SK-N-SH (cell line): ENCODE data around the gene SV2C. TPM values are rescaled to one million over a fixed set of nuclear protein-coding genes. Genes with fewer than 3 reads are reported as not detected.

Experiments
- CTCF ChIA-PET: fragments of 300-600, 350-600 bp; formaldehyde crosslinking; extraction: SDS; loops from one replicate; lab custom pipeline; 2021; lab: Yijun Ruan, JAX
- POLR2A ChIA-PET: fragments of 350-600 bp; sonication (Branson Sonifier 250); formaldehyde crosslinking; extraction: SDS; loops from one replicate; lab custom pipeline; 2020; ENCODE audit warnings: antibody characterized with exemption, inconsistent platforms; lab: Yijun Ruan, JAX
- DNase-seq: peaks from one replicate; pipeline ENCODE4 v3.0.0; 2012
- H2AFZ ChIP-seq: fragments of 200-600 bp; sonication (generic); 2 replicates; pipeline ENCODE4 v1.8.1; 2016; ENCODE audit warnings: antibody characterized with exemption, mild to moderate bottlenecking, low read depth
- H3F3A ChIP-seq: fragments of 200-600 bp; sonication (generic); replicated peaks from 2 replicates; pipeline ENCODE3; 2016; ENCODE audit warnings: antibody characterized with exemption, mild to moderate bottlenecking; ENCODE audit not compliant: insufficient read depth
- H3K27ac ChIP-seq, 2 experiments: fragments of 200-500 bp in 1 of 2; fragments of 200-600 bp in 1 of 2; sonication (Bioruptor generic) in 1 of 2; sonication (generic), shearing (Covaris generic) in 1 of 2; 2 replicates each; pipeline versions ENCODE4 v1.5.1 to v1.6.1; 2014 to 2016; ENCODE audit warnings: low read depth in 2 of 2, inconsistent platforms in 1 of 2, low read length in 1 of 2, mild to moderate bottlenecking in 1 of 2, mixed read lengths in 1 of 2
- H3K27me3 ChIP-seq: fragments of 200-600 bp; sonication (generic), shearing (Covaris generic); 2 replicates; pipeline ENCODE4 v1.6.1; 2016; ENCODE audit warnings: mixed run types; ENCODE audit not compliant: insufficient read depth
- H3K36me3 ChIP-seq, 2 experiments: fragments of 200-500 bp in 1 of 2; fragments of 200-600 bp in 1 of 2; sonication (Bioruptor generic) in 1 of 2; sonication (generic) in 1 of 2; replicated peaks in 1 of 2; 2 replicates each; pipeline versions ENCODE3 to v1.5.1; 2014 to 2016; ENCODE audit warnings: low read length in 1 of 2, mild to moderate bottlenecking in 1 of 2; ENCODE audit not compliant: insufficient read depth in 2 of 2, control insufficient read depth in 1 of 2
- H3K4me1 ChIP-seq, 2 experiments: fragments of 200-500 bp in 1 of 2; fragments of 200-600 bp in 1 of 2; sonication (Bioruptor generic) in 1 of 2; sonication (generic), shearing (Covaris generic) in 1 of 2; 2 replicates each; pipeline versions ENCODE4 v1.5.1 to v1.6.1; 2014 to 2016; ENCODE audit warnings: low read depth in 1 of 2, low read length in 1 of 2, mixed run types in 1 of 2; ENCODE audit not compliant: insufficient read depth in 2 of 2, control insufficient read depth in 1 of 2
- H3K4me2 ChIP-seq: fragments of 200-600 bp; sonication (generic), shearing (Covaris generic); 2 replicates; pipeline ENCODE4 v1.6.1; 2017; ENCODE audit warnings: mixed run types
- H3K4me3 ChIP-seq, 2 experiments: fragments of 200-500 bp in 1 of 2; fragments of 200-600 bp in 1 of 2; sonication (Bioruptor generic) in 1 of 2; sonication (generic), shearing (Covaris generic) in 1 of 2; 2 replicates each; pipeline versions ENCODE4 v1.5.1 to v1.8.1; 2014 to 2016; ENCODE audit warnings: low read depth in 2 of 2, inconsistent platforms in 1 of 2, low read length in 1 of 2, mild to moderate bottlenecking in 1 of 2, mixed read lengths in 1 of 2, moderate library complexity in 1 of 2
- H3K79me2 ChIP-seq: fragments of 200-600 bp; sonication (generic); 2 replicates; pipeline ENCODE4 v1.8.1; 2017; ENCODE audit warnings: mild to moderate bottlenecking; ENCODE audit not compliant: insufficient read depth
- H3K9ac ChIP-seq: fragments of 200-600 bp; sonication (generic); 2 replicates; pipeline ENCODE4 v1.6.1; 2017; ENCODE audit warnings: mixed run types
- H3K9me2 ChIP-seq: fragments of 200-600 bp; sonication (generic); 2 replicates; pipeline ENCODE4 v1.6.1; 2017; ENCODE audit warnings: mixed run types
- H3K9me3 ChIP-seq: fragments of 200-600 bp; sonication (generic); 2 replicates; pipeline ENCODE4 v1.6.1; 2017; ENCODE audit warnings: mixed run types, mild to moderate bottlenecking, moderate library complexity
- H4K20me1 ChIP-seq: fragments of 200-600 bp; sonication (generic); 2 replicates; pipeline ENCODE4 v1.6.1; 2017; ENCODE audit warnings: mild to moderate bottlenecking, mixed run types; ENCODE audit not compliant: insufficient read depth
- CHD2 ChIP-seq: fragments of 150-350 bp; IDR thresholded peaks from 2 replicates; pipeline ENCODE4 v1.6.1; 2018; ENCODE audit warnings: low read length; ENCODE audit not compliant: partially characterized antibody
- ELF1 ChIP-seq: IDR thresholded peaks from 2 replicates; pipeline ENCODE4 v1.4.0; 2012
- EP300 ChIP-seq, 2 experiments: IDR thresholded peaks; 2 replicates each; pipeline versions ENCODE4 v1.4.0 to v1.6.1; 2012; ENCODE audit warnings: borderline replicate concordance in 1 of 2, low read depth in 1 of 2, low read length in 1 of 2
- EZH2phosphoT487 ChIP-seq: fragments of 200-600 bp; sonication (generic); IDR thresholded peaks from 2 replicates; pipeline ENCODE4 v1.6.1; 2017; ENCODE audit warnings: low read depth, mixed run types, mild to moderate bottlenecking, antibody characterized with exemption, moderate library complexity, borderline replicate concordance
- FOXJ3 ChIP-seq: sonication (generic); formaldehyde crosslinking; IDR thresholded peaks from 2 replicates; pipeline ENCODE4 v1.5.1; 2020; ENCODE audit warnings: mild to moderate bottlenecking, missing genetic modification reagents
- MEF2A ChIP-seq: IDR thresholded peaks from 2 replicates; pipeline ENCODE4 v1.4.0; 2012; ENCODE audit warnings: low read depth, borderline replicate concordance
- MXI1 ChIP-seq: IDR thresholded peaks from 2 replicates; pipeline ENCODE4 v1.6.1; 2012; ENCODE audit warnings: mild to moderate bottlenecking, low read depth, low read length, improper control_type of control experiment
- NFIC ChIP-seq: IDR thresholded peaks from 2 replicates; pipeline ENCODE4 v1.4.0; 2012; ENCODE audit warnings: borderline replicate concordance
- NRF1 ChIP-seq: IDR thresholded peaks from 2 replicates; pipeline ENCODE4 v1.6.1; 2012; ENCODE audit warnings: low read depth, mild to moderate bottlenecking, low read length
- RAD21 ChIP-seq: IDR thresholded peaks from 2 replicates; pipeline ENCODE4 v1.6.1; 2012; ENCODE audit warnings: mild to moderate bottlenecking, low read length
- RFX5 ChIP-seq: IDR thresholded peaks from 2 replicates; pipeline ENCODE4 v1.6.1; 2012; ENCODE audit warnings: mild to moderate bottlenecking, improper control_type of control experiment, low read length
- SMC3 ChIP-seq: IDR thresholded peaks from 2 replicates; pipeline ENCODE4 v1.6.1; 2012; ENCODE audit warnings: low read depth, low read length, improper control_type of control experiment
- TAF1 ChIP-seq: IDR thresholded peaks from 2 replicates; pipeline ENCODE4 v1.6.1; 2012; ENCODE audit warnings: low read depth, mild to moderate bottlenecking, low read length, moderate library complexity, borderline replicate concordance
- WGBS: methylation state at CpG from one replicate; pipeline ENCODE4 v1.1.6; 2017; ENCODE audit warnings: low lambda C conversion rate; 5-methylcytosine and 5-hydroxymethylcytosine counted together
- polyA plus RNA-seq, 3 experiments: library from polyadenylated mRNA; depleted of rRNA; stranded (reverse); fragments of >200 nt; gene quantifications; 2 replicates each; pipeline ENCODE4 v1.2.3, GENCODE V29; 2012
- TF ChIP-seq, protein P1 (sequence below): IDR thresholded peaks from 2 replicates; pipeline ENCODE4 v1.6.1; 2012; ENCODE audit warnings: mild to moderate bottlenecking, low read depth, low read length, moderate library complexity
- TF ChIP-seq, protein P2 (sequence below): fragments of 200-600 bp; sonication (generic); IDR thresholded peaks from 2 replicates; pipeline ENCODE4 v1.6.1; 2017; ENCODE audit warnings: antibody characterized with exemption, mild to moderate bottlenecking, moderate library complexity
- TF ChIP-seq, protein P3 (sequence below): IDR thresholded peaks from 2 replicates; pipeline ENCODE4; 2012
- TF ChIP-seq, protein P4 (sequence below): fragments of 150-350 bp; IDR thresholded peaks from 2 replicates; pipeline ENCODE4 v1.6.1; 2017; ENCODE audit warnings: antibody characterized with exemption, low read length, low read depth, borderline replicate concordance
- TF ChIP-seq, protein P5 (sequence below): IDR thresholded peaks from 2 replicates; pipeline ENCODE4 v1.4.0; 2012; ENCODE audit warnings: low read depth, borderline replicate concordance
- TF ChIP-seq, protein P6 (sequence below): fragments of 150-350 bp; IDR thresholded peaks from 2 replicates; pipeline ENCODE4 v1.6.1; 2016; ENCODE audit warnings: mild to moderate bottlenecking, low read depth, low read length
- TF ChIP-seq, protein P7 (sequence below): IDR thresholded peaks from 2 replicates; pipeline ENCODE4 v1.4.0; 2012; ENCODE audit warnings: low read depth

The SV2C gene
- polyA plus RNA-seq, 1 of the 3 experiments (the other 2 are of a cell fraction), result 0.05 TPM

DNA sequence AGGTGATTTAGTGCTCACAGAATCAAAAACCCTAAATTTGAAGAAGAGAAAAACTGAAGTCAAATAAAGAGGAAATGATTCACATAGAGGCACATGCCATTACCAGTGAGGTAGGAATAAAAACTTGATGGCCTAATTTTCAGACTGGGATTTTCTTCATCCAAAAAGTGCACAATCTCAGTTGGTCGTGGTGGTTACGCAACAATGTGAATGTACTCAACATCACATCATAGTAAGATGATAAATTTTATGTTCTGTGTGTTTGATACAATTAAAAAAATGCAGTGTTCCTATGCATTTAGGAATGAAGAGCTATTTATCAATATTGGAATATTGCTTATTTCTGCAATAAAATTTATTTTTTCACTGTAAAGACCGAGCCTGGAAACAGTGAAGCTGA lies 60.7 kb downstream of the SV2C start:
- Histone ChIP-seq H3K27me3 (no peaks in the 10 kb centered on the region), H3K4me3 (no peak overlapping the region), H3K27ac (no peak overlapping the region), H3K4me1 (peaks cover 0 to 19% of the 10 kb centered on the region in 2 experiments; a peak in 2 of 4 replicates)
- TF ChIP-seq, protein P1, sequence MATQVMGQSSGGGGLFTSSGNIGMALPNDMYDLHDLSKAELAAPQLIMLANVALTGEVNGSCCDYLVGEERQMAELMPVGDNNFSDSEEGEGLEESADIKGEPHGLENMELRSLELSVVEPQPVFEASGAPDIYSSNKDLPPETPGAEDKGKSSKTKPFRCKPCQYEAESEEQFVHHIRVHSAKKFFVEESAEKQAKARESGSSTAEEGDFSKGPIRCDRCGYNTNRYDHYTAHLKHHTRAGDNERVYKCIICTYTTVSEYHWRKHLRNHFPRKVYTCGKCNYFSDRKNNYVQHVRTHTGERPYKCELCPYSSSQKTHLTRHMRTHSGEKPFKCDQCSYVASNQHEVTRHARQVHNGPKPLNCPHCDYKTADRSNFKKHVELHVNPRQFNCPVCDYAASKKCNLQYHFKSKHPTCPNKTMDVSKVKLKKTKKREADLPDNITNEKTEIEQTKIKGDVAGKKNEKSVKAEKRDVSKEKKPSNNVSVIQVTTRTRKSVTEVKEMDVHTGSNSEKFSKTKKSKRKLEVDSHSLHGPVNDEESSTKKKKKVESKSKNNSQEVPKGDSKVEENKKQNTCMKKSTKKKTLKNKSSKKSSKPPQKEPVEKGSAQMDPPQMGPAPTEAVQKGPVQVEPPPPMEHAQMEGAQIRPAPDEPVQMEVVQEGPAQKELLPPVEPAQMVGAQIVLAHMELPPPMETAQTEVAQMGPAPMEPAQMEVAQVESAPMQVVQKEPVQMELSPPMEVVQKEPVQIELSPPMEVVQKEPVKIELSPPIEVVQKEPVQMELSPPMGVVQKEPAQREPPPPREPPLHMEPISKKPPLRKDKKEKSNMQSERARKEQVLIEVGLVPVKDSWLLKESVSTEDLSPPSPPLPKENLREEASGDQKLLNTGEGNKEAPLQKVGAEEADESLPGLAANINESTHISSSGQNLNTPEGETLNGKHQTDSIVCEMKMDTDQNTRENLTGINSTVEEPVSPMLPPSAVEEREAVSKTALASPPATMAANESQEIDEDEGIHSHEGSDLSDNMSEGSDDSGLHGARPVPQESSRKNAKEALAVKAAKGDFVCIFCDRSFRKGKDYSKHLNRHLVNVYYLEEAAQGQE, result no peak
- no peak for TF ChIP-seq NFIC
- TF ChIP-seq FOXJ3, result no peak
- TF ChIP-seq EZH2phosphoT487, result no peak
- TF ChIP-seq, protein P2, sequence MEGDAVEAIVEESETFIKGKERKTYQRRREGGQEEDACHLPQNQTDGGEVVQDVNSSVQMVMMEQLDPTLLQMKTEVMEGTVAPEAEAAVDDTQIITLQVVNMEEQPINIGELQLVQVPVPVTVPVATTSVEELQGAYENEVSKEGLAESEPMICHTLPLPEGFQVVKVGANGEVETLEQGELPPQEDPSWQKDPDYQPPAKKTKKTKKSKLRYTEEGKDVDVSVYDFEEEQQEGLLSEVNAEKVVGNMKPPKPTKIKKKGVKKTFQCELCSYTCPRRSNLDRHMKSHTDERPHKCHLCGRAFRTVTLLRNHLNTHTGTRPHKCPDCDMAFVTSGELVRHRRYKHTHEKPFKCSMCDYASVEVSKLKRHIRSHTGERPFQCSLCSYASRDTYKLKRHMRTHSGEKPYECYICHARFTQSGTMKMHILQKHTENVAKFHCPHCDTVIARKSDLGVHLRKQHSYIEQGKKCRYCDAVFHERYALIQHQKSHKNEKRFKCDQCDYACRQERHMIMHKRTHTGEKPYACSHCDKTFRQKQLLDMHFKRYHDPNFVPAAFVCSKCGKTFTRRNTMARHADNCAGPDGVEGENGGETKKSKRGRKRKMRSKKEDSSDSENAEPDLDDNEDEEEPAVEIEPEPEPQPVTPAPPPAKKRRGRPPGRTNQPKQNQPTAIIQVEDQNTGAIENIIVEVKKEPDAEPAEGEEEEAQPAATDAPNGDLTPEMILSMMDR, result no peak
- no peak for TF ChIP-seq TAF1
- TF ChIP-seq MXI1, result no peak
- no peak for TF ChIP-seq NRF1
- TF ChIP-seq ELF1, result no peak
- TF ChIP-seq SMC3, result no peak
- TF ChIP-seq RAD21, result no peak
- no peak for TF ChIP-seq RFX5
- no peak for TF ChIP-seq CHD2
- TF ChIP-seq, protein P3, sequence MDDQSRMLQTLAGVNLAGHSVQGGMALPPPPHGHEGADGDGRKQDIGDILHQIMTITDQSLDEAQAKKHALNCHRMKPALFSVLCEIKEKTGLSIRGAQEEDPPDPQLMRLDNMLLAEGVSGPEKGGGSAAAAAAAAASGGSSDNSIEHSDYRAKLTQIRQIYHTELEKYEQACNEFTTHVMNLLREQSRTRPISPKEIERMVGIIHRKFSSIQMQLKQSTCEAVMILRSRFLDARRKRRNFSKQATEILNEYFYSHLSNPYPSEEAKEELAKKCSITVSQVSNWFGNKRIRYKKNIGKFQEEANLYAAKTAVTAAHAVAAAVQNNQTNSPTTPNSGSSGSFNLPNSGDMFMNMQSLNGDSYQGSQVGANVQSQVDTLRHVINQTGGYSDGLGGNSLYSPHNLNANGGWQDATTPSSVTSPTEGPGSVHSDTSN, result no peak
- TF ChIP-seq, protein P4, sequence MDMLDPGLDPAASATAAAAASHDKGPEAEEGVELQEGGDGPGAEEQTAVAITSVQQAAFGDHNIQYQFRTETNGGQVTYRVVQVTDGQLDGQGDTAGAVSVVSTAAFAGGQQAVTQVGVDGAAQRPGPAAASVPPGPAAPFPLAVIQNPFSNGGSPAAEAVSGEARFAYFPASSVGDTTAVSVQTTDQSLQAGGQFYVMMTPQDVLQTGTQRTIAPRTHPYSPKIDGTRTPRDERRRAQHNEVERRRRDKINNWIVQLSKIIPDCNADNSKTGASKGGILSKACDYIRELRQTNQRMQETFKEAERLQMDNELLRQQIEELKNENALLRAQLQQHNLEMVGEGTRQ, result no peak
- TF ChIP-seq EP300 (IDR thresholded peaks at IDR 0.05; ENCODE audit: borderline replicate concordance in 1 of 2, low read depth in 1 of 2, low read length in 1 of 2), result no peak
- no peak for TF ChIP-seq MEF2A
- TF ChIP-seq, protein P5, sequence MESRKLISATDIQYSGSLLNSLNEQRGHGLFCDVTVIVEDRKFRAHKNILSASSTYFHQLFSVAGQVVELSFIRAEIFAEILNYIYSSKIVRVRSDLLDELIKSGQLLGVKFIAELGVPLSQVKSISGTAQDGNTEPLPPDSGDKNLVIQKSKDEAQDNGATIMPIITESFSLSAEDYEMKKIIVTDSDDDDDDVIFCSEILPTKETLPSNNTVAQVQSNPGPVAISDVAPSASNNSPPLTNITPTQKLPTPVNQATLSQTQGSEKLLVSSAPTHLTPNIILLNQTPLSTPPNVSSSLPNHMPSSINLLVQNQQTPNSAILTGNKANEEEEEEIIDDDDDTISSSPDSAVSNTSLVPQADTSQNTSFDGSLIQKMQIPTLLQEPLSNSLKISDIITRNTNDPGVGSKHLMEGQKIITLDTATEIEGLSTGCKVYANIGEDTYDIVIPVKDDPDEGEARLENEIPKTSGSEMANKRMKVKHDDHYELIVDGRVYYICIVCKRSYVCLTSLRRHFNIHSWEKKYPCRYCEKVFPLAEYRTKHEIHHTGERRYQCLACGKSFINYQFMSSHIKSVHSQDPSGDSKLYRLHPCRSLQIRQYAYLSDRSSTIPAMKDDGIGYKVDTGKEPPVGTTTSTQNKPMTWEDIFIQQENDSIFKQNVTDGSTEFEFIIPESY, result no peak
- TF ChIP-seq, protein P6, sequence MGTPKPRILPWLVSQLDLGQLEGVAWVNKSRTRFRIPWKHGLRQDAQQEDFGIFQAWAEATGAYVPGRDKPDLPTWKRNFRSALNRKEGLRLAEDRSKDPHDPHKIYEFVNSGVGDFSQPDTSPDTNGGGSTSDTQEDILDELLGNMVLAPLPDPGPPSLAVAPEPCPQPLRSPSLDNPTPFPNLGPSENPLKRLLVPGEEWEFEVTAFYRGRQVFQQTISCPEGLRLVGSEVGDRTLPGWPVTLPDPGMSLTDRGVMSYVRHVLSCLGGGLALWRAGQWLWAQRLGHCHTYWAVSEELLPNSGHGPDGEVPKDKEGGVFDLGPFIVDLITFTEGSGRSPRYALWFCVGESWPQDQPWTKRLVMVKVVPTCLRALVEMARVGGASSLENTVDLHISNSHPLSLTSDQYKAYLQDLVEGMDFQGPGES, result no peak
- TF ChIP-seq, protein P7, sequence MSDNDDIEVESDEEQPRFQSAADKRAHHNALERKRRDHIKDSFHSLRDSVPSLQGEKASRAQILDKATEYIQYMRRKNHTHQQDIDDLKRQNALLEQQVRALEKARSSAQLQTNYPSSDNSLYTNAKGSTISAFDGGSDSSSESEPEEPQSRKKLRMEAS, result no peak
- TF ChIP-seq, all 33 proteins: peak for 0
- Histone ChIP-seq H3K9me3 (no peaks in the 10 kb centered on the region), H3K79me2 (no peaks in the 10 kb centered on the region), H3K9ac (no peak overlapping the region), H3K36me3 (peaks cover 0 to 2% of the 10 kb centered on the region in 2 experiments), H3K9me2 (no peaks in the 10 kb centered on the region), H3F3A (no peaks in the 10 kb centered on the region), H3K4me2 (no peak overlapping the region), H4K20me1 (no peaks in the 10 kb centered on the region), H2AFZ (no peak overlapping the region)
- POLR2A ChIA-PET, result no interaction called here
- DNase-seq, result no peak
- CTCF ChIA-PET, result interaction anchor here (0.9 to 2.3 kb wide), 3 partner anchors 31 to 258 kb away, joined by 3 to 9 read pairs (median 3); no protein-coding TSS in a partner anchor
- 31% methylated on average over 3 of the region's 3 CpGs for WGBS
